ENCODE data around the gene TRIM8. TPM values are rescaled to one million over a fixed set of nuclear protein-coding genes. Genes with fewer than 3 reads are reported as not detected.

The TRIM8 gene
- total and polyA plus RNA-seq, 2 of the 8 experiments (the other 6 are each of a cell fraction or from before 2014, with no cell fraction given): 24.9 to 38.8 TPM

DNA sequence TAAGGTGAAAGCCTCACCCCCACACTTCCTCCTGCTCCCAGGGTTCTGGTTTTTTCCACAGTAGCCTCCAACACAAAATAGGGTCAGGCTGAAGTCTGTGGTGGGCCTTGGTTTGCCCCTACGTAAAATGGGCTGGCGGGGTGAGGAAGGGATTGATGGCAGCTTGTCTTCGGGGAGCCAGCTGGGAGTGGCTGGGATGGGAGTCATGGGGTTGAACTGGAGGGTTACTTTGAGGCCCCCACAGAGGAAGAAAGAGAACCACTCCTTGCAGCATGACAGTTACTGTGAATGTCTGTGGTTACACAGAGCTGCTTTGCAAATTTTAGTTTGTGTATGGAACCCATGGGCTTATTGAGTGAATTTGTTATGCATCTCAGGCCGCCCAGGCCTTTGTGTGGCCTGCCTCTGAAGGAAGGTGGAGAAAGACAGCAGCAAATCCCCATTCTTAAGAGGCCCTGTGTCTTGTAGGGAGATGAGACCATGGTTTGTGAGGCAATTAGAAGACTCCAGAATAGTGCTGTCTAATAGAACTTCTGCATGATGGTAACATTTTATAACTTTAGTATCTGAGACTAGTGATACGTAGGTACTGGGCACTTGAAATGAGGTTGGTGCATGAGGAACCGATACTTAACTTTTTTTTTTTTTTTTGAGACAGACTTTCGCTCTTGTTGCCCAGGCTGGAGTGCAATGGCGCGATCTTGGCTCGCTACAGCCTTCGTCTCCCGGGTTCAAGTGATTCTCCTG is 8.1 kb downstream of the TRIM8 start:
- Histone ChIP-seq H3K79me1 (ENCODE audit: low read depth, low read length) (peaks cover 24% of the 10 kb centered on the region), H3K4me3 (ENCODE audit: extremely low read depth in 1 of 4, insufficient read depth in 2 of 4, low read depth in 3 of 4, low read length in 4 of 4) (no peak overlapping the region), H4K91ac (replicated peaks; ENCODE audit: insufficient read length, low read length) (no peak overlapping the region), H2BK12ac (ENCODE audit: low read depth, low read length) (no peak overlapping the region), H3K56ac (replicated peaks; ENCODE audit: insufficient read length, low read depth, low read length) (no peak overlapping the region), H3K9me3 (ENCODE audit: insufficient read depth in 2 of 2, low read depth in 1 of 2, low read length in 1 of 2) (no peaks in the 10 kb centered on the region), H3K36me3 (ENCODE audit: control insufficient read depth in 2 of 4, insufficient read depth in 4 of 4, low read length in 3 of 4) (peaks cover 7 to 22% (median 11%) of the 10 kb centered on the region in 4 experiments; a peak in 5 of 8 replicates), H2BK120ac (replicated peaks; ENCODE audit: low read depth, low read length) (no peak overlapping the region), H4K5ac (ENCODE audit: insufficient read length, low read depth, low read length) (no peak overlapping the region), H2AFZ (ENCODE audit: low read length) (no peak overlapping the region), H3K4ac (replicated peaks; ENCODE audit: insufficient read length, low read depth, low read length) (no peak overlapping the region), H3K4me2 (ENCODE audit: insufficient read depth in 1 of 2, low read depth in 2 of 2, low read length in 2 of 2) (no peak overlapping the region), H2BK20ac (ENCODE audit: low read length) (no peak overlapping the region), H3K4me1 (replicated peaks in 1 of 4; ENCODE audit: control insufficient read depth in 3 of 4, insufficient read depth in 4 of 4, low read length in 3 of 4) (peaks cover 0 to 39% (median 32%) of the 10 kb centered on the region in 4 experiments; a peak in 6 of 7 replicates), H4K8ac (ENCODE audit: extremely low read depth, insufficient read depth, low read length) (no peak overlapping the region), H3K27ac (ENCODE audit: low read depth, low read length) (no peak overlapping the region), H3K23me2 (ENCODE audit: low read depth, low read length) (no peaks in the 10 kb centered on the region), H2BK15ac (ENCODE audit: low read length) (no peak overlapping the region), H3K18ac (ENCODE audit: extremely low read depth, low read length) (no peak overlapping the region), H3K14ac (ENCODE audit: insufficient read length) (no peak overlapping the region), H2AK5ac (ENCODE audit: low read depth, low read length) (no peak overlapping the region), H3K79me2 (ENCODE audit: control insufficient read depth in 1 of 2, insufficient read depth in 2 of 2, low read length in 2 of 2) (peaks cover 0 to 62% of the 10 kb centered on the region in 2 experiments; a peak in 2 of 4 replicates), H3K23ac (ENCODE audit: insufficient read length) (no peak overlapping the region), H3K9ac (replicated peaks in 1 of 4; ENCODE audit: extremely low read depth in 1 of 4, low read depth in 3 of 4, low read length in 3 of 4) (no peak overlapping the region; a peak in 1 of 7 replicates), H3K27me3 (replicated peaks in 1 of 4; ENCODE audit: control insufficient read depth in 3 of 4, extremely low read depth in 1 of 4, insufficient read depth in 3 of 4, low read length in 3 of 4) (no peaks in the 10 kb centered on the region), H4K20me1 (replicated peaks in 1 of 2; ENCODE audit: control insufficient read depth in 1 of 2, insufficient read depth in 2 of 2, low read length in 2 of 2) (peaks cover 11 to 24% of the 10 kb centered on the region in 2 experiments), H2BK5ac (ENCODE audit: low read depth, low read length) (no peak overlapping the region)
- DNase-seq (ENCODE audit: low read depth in 1 of 2, low spot score in 2 of 2): no peak
- POLR2A ChIA-PET (ENCODE audit: partially characterized antibody): interaction anchor here (5.1 kb wide), 1 partner anchor 8 kb away, joined by 39 read pairs; no protein-coding TSS in a partner anchor
- no peak for FAIRE-seq
- CTCF ChIA-PET (ENCODE audit: partially characterized antibody): interaction anchor here (1.0 to 13.0 kb wide), 7 partner anchors 10 to 37 kb away, joined by 3 to 145 read pairs (median 6); no protein-coding TSS in a partner anchor
- WGBS, 2 experiments (ENCODE audit: extremely low coverage in 1 of 2, insufficient coverage in 1 of 2, insufficient read length in 1 of 2, insufficient replicate concordance in 2 of 2, low coverage in 1 of 2, low lambda C conversion rate in 2 of 2, missing lambda C conversion rate in 1 of 2): 91% methylated on average over 12 of the region's 12 CpGs; no CpG with 5 or more reads in 1 of the 2 experiments
- TF ChIP-seq TEAD4 (IDR thresholded peaks at IDR 0.05; ENCODE audit: low read depth, low read length) (no peak), FOSL1 (IDR thresholded peaks at IDR 0.05; ENCODE audit: insufficient read depth, low read depth, low read length) (no peak), HDAC6 (IDR thresholded peaks at IDR 0.05; ENCODE audit: low read depth, low read length) (no peak), KDM5A (IDR thresholded peaks at IDR 0.05; ENCODE audit: low read length) (no peak), HDAC2 (IDR thresholded peaks at IDR 0.05; ENCODE audit: borderline replicate concordance in 1 of 2, low read depth in 2 of 2, low read length in 2 of 2) (no peak), RXRA (IDR thresholded peaks at IDR 0.05; ENCODE audit: insufficient read depth, low read depth, low read length) (no peak), JUND (IDR thresholded peaks at IDR 0.05; ENCODE audit: low read length) (no peak), RFX5 (IDR thresholded peaks at IDR 0.05; ENCODE audit: borderline replicate concordance, low read depth, low read length) (no peak), POU5F1 (IDR thresholded peaks at IDR 0.05; ENCODE audit: low read depth, low read length) (no peak), CBX5 (IDR thresholded peaks at IDR 0.05; ENCODE audit: low read depth, low read length) (no peak), CTBP2 (IDR thresholded peaks at IDR 0.05; ENCODE audit: borderline replicate concordance, insufficient read depth, insufficient read length, low read length) (no peak)
- TF ChIP-seq, protein P1, sequence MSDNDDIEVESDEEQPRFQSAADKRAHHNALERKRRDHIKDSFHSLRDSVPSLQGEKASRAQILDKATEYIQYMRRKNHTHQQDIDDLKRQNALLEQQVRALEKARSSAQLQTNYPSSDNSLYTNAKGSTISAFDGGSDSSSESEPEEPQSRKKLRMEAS (IDR thresholded peaks at IDR 0.05): no peak
